WERI-Rb-1 (cell line): ENCODE results near the gene SH3RF3.
A peak's percentile ranks its signal among the peaks of the same experiment; 100 is the strongest.

Source experiments
- DNase-seq: peaks from one replicate; pipeline ENCODE4 v3.0.0-alpha.2; 2020
- H3K27ac ChIP-seq: fragments of 250-450 bp; sonication (Bioruptor Pico); 2 replicates; pipeline ENCODE4 v1.5.1; 2020; ENCODE audit warnings: mild to moderate bottlenecking, moderate library complexity
- H3K27me3 ChIP-seq: fragments of 250-450 bp; sonication (Bioruptor Pico); 2 replicates; pipeline ENCODE4 v1.5.1; 2021; ENCODE audit warnings: mild to moderate bottlenecking, low read depth, moderate library complexity; ENCODE audit not compliant: insufficient read depth, severe bottlenecking
- H3K36me3 ChIP-seq: fragments of 250-450 bp; sonication (Bioruptor Pico); 2 replicates; pipeline ENCODE4 v1.5.1; 2020; ENCODE audit warnings: mild to moderate bottlenecking, moderate library complexity
- H3K4me3 ChIP-seq: 2 replicates; pipeline ENCODE4 v1.5.1; 2011; ENCODE audit warnings: low read depth, mild to moderate bottlenecking, control low read depth, low read length
- H3K9me3 ChIP-seq: fragments of 250-450 bp; sonication (Bioruptor Pico); 2 replicates; pipeline ENCODE4 v1.5.1; 2021; ENCODE audit warnings: mild to moderate bottlenecking, moderate library complexity; ENCODE audit not compliant: severe bottlenecking
- CTCF ChIP-seq: IDR thresholded peaks from 2 replicates; pipeline ENCODE4 v1.5.1; 2011; ENCODE audit warnings: low read depth, mild to moderate bottlenecking, control low read depth, inconsistent platforms, low read length

The SH3RF3 gene

GRCh38 chr2:109243526-109244303 is 114.7 kb downstream of the SH3RF3 start:
- Histone ChIP-seq H3K27me3 (no peaks in the 10 kb centered on the region), H3K9me3 (no peaks in the 10 kb centered on the region), H3K27ac (no peak overlapping the region), H3K36me3 (no peaks in the 10 kb centered on the region), H3K4me3 (no peak overlapping the region)
- DNase-seq: no peak
- no peak for TF ChIP-seq CTCF

- TF ChIP-seq CTCF: no peak
- H3K36me3 ChIP-seq: no peaks in the 10 kb centered on the region
- no peak for DNase-seq
- no peaks in the 10 kb centered on the region for H3K27me3 ChIP-seq
- H3K4me3 ChIP-seq: no peak overlapping the region
- H3K27ac ChIP-seq: no peak overlapping the region
- H3K9me3 ChIP-seq: no peaks in the 10 kb centered on the region
Observed at GRCh38 chr2:109244304-109244582, 115.2 kb downstream of the SH3RF3 start.

GRCh38 chr2:109244750-109245382 is 115.9 kb downstream of the SH3RF3 start:
- Histone ChIP-seq H3K27ac (no peak overlapping the region), H3K27me3 (no peaks in the 10 kb centered on the region), H3K36me3 (no peaks in the 10 kb centered on the region), H3K9me3 (no peaks in the 10 kb centered on the region), H3K4me3 (no peak overlapping the region)
- TF ChIP-seq CTCF: no peak
- no peak for DNase-seq

- Histone ChIP-seq H3K9me3 (no peaks in the 10 kb centered on the region), H3K27me3 (no peaks in the 10 kb centered on the region), H3K4me3 (no peak overlapping the region), H3K27ac (peak overlapping the region; percentile 5; the same call in 1 of the 2 replicates), H3K36me3 (no peaks in the 10 kb centered on the region)
- TF ChIP-seq CTCF: no peak
- peak; percentile 49 for DNase-seq
Observed at GRCh38 chr2:109246176-109246575, 117.2 kb downstream of the SH3RF3 start.

- no peaks in the 10 kb centered on the region for H3K36me3 ChIP-seq
- H3K27ac ChIP-seq: no peak overlapping the region
- DNase-seq: no peak
- TF ChIP-seq CTCF: no peak
- no peak overlapping the region for H3K4me3 ChIP-seq
- no peaks in the 10 kb centered on the region for H3K9me3 ChIP-seq
- no peaks in the 10 kb centered on the region for H3K27me3 ChIP-seq
Observed at GRCh38 chr2:109246616-109247015, 117.6 kb downstream of the SH3RF3 start.
